Activated T-cell treated with anti-CD3 and anti-CD28 coated beads, Interleukin-2, amount 50 U/mL, for 72 hours (primary cell): ENCODE results near the gene FRAT2. TPM values are rescaled to one million over a fixed set of nuclear protein-coding genes. Genes with fewer than 3 reads are reported as not detected.
A peak's percentile ranks its signal among the peaks of the same experiment; 100 is the strongest.

Source experiments
- ATAC-seq, 2 donors: fragments of 150-1000 bp; cut with Tn5 transposase; replicated peaks in 1 of 2; 2 replicates each; pipeline ENCODE4 v1.10.0; 2021; ENCODE audit warnings: moderate library complexity in 2 of 2, mild to moderate bottlenecking in 1 of 2
- DNase-seq, 2 donors: peaks; one replicate each; pipeline ENCODE4 v3.0.0; 2021 to 2022; ENCODE audit warnings: mixed read lengths in 1 of 2
- H3K27ac Mint-ChIP-seq: one replicate; pipeline ENCODE4 v1.8.0; 2022; ENCODE audit warnings: mild to moderate bottlenecking, moderate library complexity, mixed read lengths
- H3K27me3 Mint-ChIP-seq: one replicate; pipeline ENCODE4 v1.8.0; 2022; ENCODE audit warnings: low read depth, mixed read lengths
- H3K36me3 Mint-ChIP-seq, 2 donors: one replicate each; pipeline ENCODE4 v1.8.0; 2022; ENCODE audit warnings: mixed read lengths in 2 of 2, mild to moderate bottlenecking in 1 of 2; ENCODE audit not compliant: insufficient read depth in 2 of 2
- H3K4me1 Mint-ChIP-seq: one replicate; pipeline ENCODE4 v1.8.0; 2022; ENCODE audit warnings: low read depth, mixed read lengths
- H3K4me3 Mint-ChIP-seq, 2 donors: one replicate each; pipeline ENCODE4 v1.8.0; 2022; ENCODE audit warnings: mild to moderate bottlenecking in 2 of 2, mixed read lengths in 2 of 2, moderate library complexity in 2 of 2
- H3K9me3 Mint-ChIP-seq, 2 donors: one replicate each; pipeline ENCODE4 v1.8.0; 2022; ENCODE audit warnings: mixed read lengths in 2 of 2
- total RNA-seq, 2 donors: library from RNA; stranded (reverse); gene quantifications; one replicate each; pipeline ENCODE4 v1.2.3, GENCODE V29; 2022

The FRAT2 gene
- total RNA-seq, result 1 to 10 TPM; 7.2 to 7.8 TPM

- peak; percentile 89 to 90 for DNase-seq
These were observed at the start of gene FRAT2 for GRCh38 chr10:97334370-97335175. TSS of gene FRAT2 (minus strand) at chr10:97334729. CDS start at chr10:97334572, 157 bp downstream.

GRCh38 chr10:97384156-97384555 lies 49.6 kb upstream of the FRAT2 start:
- Mint-ChIP-seq H3K36me3 (peaks cover 5 to 8% of the 10 kb centered on the region in 2 donors), H3K27ac (no peak overlapping the region), H3K27me3 (no peaks in the 10 kb centered on the region), H3K4me3 (no peak overlapping the region), H3K9me3 (no peaks in the 10 kb centered on the region), H3K4me1 (no peaks in the 10 kb centered on the region)
- ATAC-seq (no peak), DNase-seq (no peak)

More at GRCh38 chr10:97334370-97335175, at the start of gene FRAT2:
- Mint-ChIP-seq H3K9me3 (no peaks in the 10 kb centered on the region), H3K36me3 (peaks cover 1 to 5% of the 10 kb centered on the region in 2 donors), H3K27me3 (no peaks in the 10 kb centered on the region), H3K27ac (peak within 1 kb of the TSS; percentile 96), H3K4me3 (peak within 1 kb of the TSS; percentile 87 to 97), H3K4me1 (peaks cover 59% of the 10 kb centered on the region)
- peak; percentile 87 for ATAC-seq

- Mint-ChIP-seq H3K4me1 (no peaks in the 10 kb centered on the region), H3K36me3 (peaks cover 2 to 6% of the 10 kb centered on the region in 2 donors), H3K27ac (no peak overlapping the region), H3K4me3 (no peak overlapping the region), H3K9me3 (no peaks in the 10 kb centered on the region), H3K27me3 (no peaks in the 10 kb centered on the region)
- DNase-seq (no peak), ATAC-seq (no peak)
These were observed 48.6 kb upstream of the FRAT2 start for GRCh38 chr10:97383159-97383558.

- peaks cover 2 to 8% of the 10 kb centered on the region in 2 donors for H3K36me3 Mint-ChIP-seq
- H3K27ac Mint-ChIP-seq, result no peak overlapping the region
- ATAC-seq, result no peak
- H3K4me1 Mint-ChIP-seq, result no peaks in the 10 kb centered on the region
- H3K4me3 Mint-ChIP-seq, result no peak overlapping the region
- DNase-seq, result no peak
- H3K27me3 Mint-ChIP-seq, result no peaks in the 10 kb centered on the region
- no peaks in the 10 kb centered on the region for H3K9me3 Mint-ChIP-seq
These were observed 47.1 kb upstream of the FRAT2 start for GRCh38 chr10:97381626-97382025.

- H3K36me3 Mint-ChIP-seq, result peaks cover 2 to 9% of the 10 kb centered on the region in 2 donors
- no peaks in the 10 kb centered on the region for H3K4me1 Mint-ChIP-seq
- DNase-seq (no peak), ATAC-seq (no peak)
- H3K27ac Mint-ChIP-seq, result no peak overlapping the region
- no peaks in the 10 kb centered on the region for H3K27me3 Mint-ChIP-seq
- H3K4me3 Mint-ChIP-seq, result no peak overlapping the region
- H3K9me3 Mint-ChIP-seq, result no peaks in the 10 kb centered on the region
These were observed 46.0 kb upstream of the FRAT2 start for GRCh38 chr10:97380516-97380915.

- ATAC-seq, result no peak
- Mint-ChIP-seq H3K4me1 (no peaks in the 10 kb centered on the region), H3K9me3 (no peaks in the 10 kb centered on the region), H3K27ac (no peak overlapping the region), H3K4me3 (no peak overlapping the region), H3K36me3 (peaks cover 2 to 9% of the 10 kb centered on the region in 2 donors), H3K27me3 (no peaks in the 10 kb centered on the region)
- DNase-seq, result no peak
These were observed 44.7 kb upstream of the FRAT2 start for GRCh38 chr10:97378933-97379921.

GRCh38 chr10:97376413-97376812 lies 41.9 kb upstream of the FRAT2 start:
- Mint-ChIP-seq H3K4me1 (no peaks in the 10 kb centered on the region), H3K4me3 (no peak overlapping the region), H3K36me3 (peaks cover 2 to 7% of the 10 kb centered on the region in 2 donors), H3K27me3 (no peaks in the 10 kb centered on the region), H3K27ac (no peak overlapping the region), H3K9me3 (no peaks in the 10 kb centered on the region)
- DNase-seq (no peak), ATAC-seq (no peak)

- ATAC-seq (no peak), DNase-seq (no peak)
- no peak overlapping the region for H3K27ac Mint-ChIP-seq
- H3K4me1 Mint-ChIP-seq, result no peaks in the 10 kb centered on the region
- no peaks in the 10 kb centered on the region for H3K27me3 Mint-ChIP-seq
- peaks cover 2 to 9% of the 10 kb centered on the region in 2 donors for H3K36me3 Mint-ChIP-seq
- no peaks in the 10 kb centered on the region for H3K9me3 Mint-ChIP-seq
- no peak overlapping the region for H3K4me3 Mint-ChIP-seq
These were observed 38.9 kb upstream of the FRAT2 start for GRCh38 chr10:97373456-97373855.

- H3K36me3 Mint-ChIP-seq, result peaks cover 2 to 7% of the 10 kb centered on the region in 2 donors
- H3K4me1 Mint-ChIP-seq, result no peaks in the 10 kb centered on the region
- no peak overlapping the region for H3K4me3 Mint-ChIP-seq
- no peaks in the 10 kb centered on the region for H3K9me3 Mint-ChIP-seq
- no peak overlapping the region for H3K27ac Mint-ChIP-seq
- ATAC-seq (no peak), DNase-seq (no peak)
- no peaks in the 10 kb centered on the region for H3K27me3 Mint-ChIP-seq
These were observed 37.8 kb upstream of the FRAT2 start for GRCh38 chr10:97372233-97372875.

GRCh38 chr10:97371696-97372095 lies 37.2 kb upstream of the FRAT2 start:
- Mint-ChIP-seq H3K9me3 (no peaks in the 10 kb centered on the region), H3K27ac (no peak overlapping the region), H3K36me3 (peaks cover 2 to 7% of the 10 kb centered on the region in 2 donors), H3K4me3 (no peak overlapping the region), H3K4me1 (no peaks in the 10 kb centered on the region), H3K27me3 (no peaks in the 10 kb centered on the region)
- DNase-seq (no peak), ATAC-seq (no peak)

GRCh38 chr10:97367126-97367649 lies 32.7 kb upstream of the FRAT2 start:
- Mint-ChIP-seq H3K4me3 (no peak overlapping the region), H3K36me3 (peaks cover 1 to 13% of the 10 kb centered on the region in 2 donors), H3K27ac (no peak overlapping the region), H3K4me1 (no peaks in the 10 kb centered on the region), H3K9me3 (no peaks in the 10 kb centered on the region), H3K27me3 (no peaks in the 10 kb centered on the region)
- ATAC-seq (no peak), DNase-seq (no peak)

GRCh38 chr10:97366572-97366971 lies 32.0 kb upstream of the FRAT2 start:
- no peak for DNase-seq
- H3K36me3 Mint-ChIP-seq, result peaks cover 1 to 13% of the 10 kb centered on the region in 2 donors
- no peak overlapping the region for H3K4me3 Mint-ChIP-seq
- H3K27ac Mint-ChIP-seq, result no peak overlapping the region
- no peaks in the 10 kb centered on the region for H3K9me3 Mint-ChIP-seq
- no peak for ATAC-seq
- no peaks in the 10 kb centered on the region for H3K27me3 Mint-ChIP-seq
- H3K4me1 Mint-ChIP-seq, result no peaks in the 10 kb centered on the region
